Uterus (tissue), 4 donors: ENCODE data around the gene RASL12. TPM values are rescaled to one million over a fixed set of nuclear protein-coding genes. Genes with fewer than 3 reads are reported as not detected.

Source experiments
- DNase-seq, 2 donors: peaks; one replicate each; pipeline ENCODE4 v3.0.0-alpha.2; 2019 to 2020
- H3K27ac ChIP-seq, 2 donors: fragments of 200-600 bp; sonication (generic); 1 replicate in 1 of 2; 2 replicates in 1 of 2; pipeline ENCODE4 v1.5.1; 2016 to 2018
- H3K27me3 ChIP-seq, 2 donors: fragments of 200-600 bp; sonication (generic); one replicate each; pipeline ENCODE4 v1.5.1; 2018 to 2019; ENCODE audit warnings: control low read depth in 1 of 2
- H3K36me3 ChIP-seq, 2 donors: fragments of 200-600 bp; sonication (generic); one replicate each; pipeline ENCODE4 v1.5.1; 2019; ENCODE audit warnings: control low read depth in 1 of 2
- H3K4me1 ChIP-seq, 2 donors: fragments of 200-600 bp; sonication (generic); one replicate each; pipeline ENCODE4 v1.5.1; 2018 to 2019; ENCODE audit warnings: control low read depth in 1 of 2
- H3K4me3 ChIP-seq, 2 donors: fragments of 200-600 bp; sonication (generic); 1 replicate in 1 of 2; 2 replicates in 1 of 2; pipeline ENCODE4 v1.5.1; 2018 to 2019; ENCODE audit warnings: mild to moderate bottlenecking in 1 of 2
- H3K9me3 ChIP-seq, 2 donors: fragments of 200-600 bp; sonication (generic); one replicate each; pipeline ENCODE4 v1.5.1; 2019; ENCODE audit warnings: control low read depth in 1 of 2
- POLR2A ChIP-seq, 2 donors: fragments of 450-650 bp; IDR thresholded peaks; one replicate each; pipeline ENCODE4 v1.6.1; 2016; ENCODE audit warnings: antibody characterized with exemption in 2 of 2, mild to moderate bottlenecking in 1 of 2, moderate library complexity in 1 of 2
- intact Hi-C: fragments of 100-400 bp; cut with DNase I; formaldehyde crosslinking; loops from one replicate; pipeline ENCODE4 v1.15.1; 2023; ENCODE audit warnings: low total_unique reads
- total RNA-seq, 4 donors: library from RNA; depleted of rRNA in 3 of 4; stranded (reverse); fragments of >200 nt in 3 of 4; gene quantifications; one replicate each; pipeline versions ENCODE4 v1.1.0 to v1.2.4, GENCODE V29; 2014 to 2023
- TF ChIP-seq, protein P1 (sequence below), 4 experiments: fragments of 200-600 bp in 2 of 4; fragments of 450-650 bp in 2 of 4; sonication (generic) in 2 of 4; IDR thresholded peaks; one replicate each; pipeline ENCODE4 v1.5.1; 2016 to 2019; ENCODE audit warnings: antibody characterized with exemption in 4 of 4, mild to moderate bottlenecking in 2 of 4, moderate library complexity in 1 of 4
- donor health status: DM: yes; HTN: yes; CAD: no.

The RASL12 gene
- total RNA-seq, 4 donors from 2014 or later: 65.3 to 116 (median 76.6) TPM

DNA sequence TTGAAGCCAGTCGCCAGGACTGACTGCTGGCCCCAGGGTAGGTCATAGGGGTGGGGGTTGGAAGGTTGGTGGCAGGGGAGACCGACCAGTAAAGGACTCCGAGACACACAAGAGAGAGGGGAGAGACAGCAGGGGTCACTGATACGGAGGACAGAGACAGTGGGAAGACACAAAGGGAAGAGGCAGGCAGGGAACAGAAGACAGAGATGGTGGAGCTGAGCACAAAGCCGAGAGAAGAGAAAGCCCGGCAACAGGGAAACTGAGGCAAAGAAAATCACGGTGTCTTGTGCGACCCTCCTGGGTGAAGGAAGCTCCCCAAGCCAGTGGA, 510 bp downstream of the RASL12 start:
- TF ChIP-seq, protein P1, sequence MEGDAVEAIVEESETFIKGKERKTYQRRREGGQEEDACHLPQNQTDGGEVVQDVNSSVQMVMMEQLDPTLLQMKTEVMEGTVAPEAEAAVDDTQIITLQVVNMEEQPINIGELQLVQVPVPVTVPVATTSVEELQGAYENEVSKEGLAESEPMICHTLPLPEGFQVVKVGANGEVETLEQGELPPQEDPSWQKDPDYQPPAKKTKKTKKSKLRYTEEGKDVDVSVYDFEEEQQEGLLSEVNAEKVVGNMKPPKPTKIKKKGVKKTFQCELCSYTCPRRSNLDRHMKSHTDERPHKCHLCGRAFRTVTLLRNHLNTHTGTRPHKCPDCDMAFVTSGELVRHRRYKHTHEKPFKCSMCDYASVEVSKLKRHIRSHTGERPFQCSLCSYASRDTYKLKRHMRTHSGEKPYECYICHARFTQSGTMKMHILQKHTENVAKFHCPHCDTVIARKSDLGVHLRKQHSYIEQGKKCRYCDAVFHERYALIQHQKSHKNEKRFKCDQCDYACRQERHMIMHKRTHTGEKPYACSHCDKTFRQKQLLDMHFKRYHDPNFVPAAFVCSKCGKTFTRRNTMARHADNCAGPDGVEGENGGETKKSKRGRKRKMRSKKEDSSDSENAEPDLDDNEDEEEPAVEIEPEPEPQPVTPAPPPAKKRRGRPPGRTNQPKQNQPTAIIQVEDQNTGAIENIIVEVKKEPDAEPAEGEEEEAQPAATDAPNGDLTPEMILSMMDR (IDR thresholded peaks at IDR 0.05): no peak
- TF ChIP-seq POLR2A (IDR thresholded peaks at IDR 0.05): no peak
- no peaks in the 10 kb centered on the region for H3K36me3 ChIP-seq
- H3K27ac ChIP-seq: peak overlapping the region; percentile 80 to 98
- H3K4me3 ChIP-seq: peak overlapping the region; percentile 43 to 58
- no peaks in the 10 kb centered on the region for H3K27me3 ChIP-seq
- no peaks in the 10 kb centered on the region for H3K9me3 ChIP-seq
- intact Hi-C loops: no loop called here
- peaks cover 16 to 27% of the 10 kb centered on the region in 2 donors for H3K4me1 ChIP-seq
- DNase-seq: no peak

DNA sequence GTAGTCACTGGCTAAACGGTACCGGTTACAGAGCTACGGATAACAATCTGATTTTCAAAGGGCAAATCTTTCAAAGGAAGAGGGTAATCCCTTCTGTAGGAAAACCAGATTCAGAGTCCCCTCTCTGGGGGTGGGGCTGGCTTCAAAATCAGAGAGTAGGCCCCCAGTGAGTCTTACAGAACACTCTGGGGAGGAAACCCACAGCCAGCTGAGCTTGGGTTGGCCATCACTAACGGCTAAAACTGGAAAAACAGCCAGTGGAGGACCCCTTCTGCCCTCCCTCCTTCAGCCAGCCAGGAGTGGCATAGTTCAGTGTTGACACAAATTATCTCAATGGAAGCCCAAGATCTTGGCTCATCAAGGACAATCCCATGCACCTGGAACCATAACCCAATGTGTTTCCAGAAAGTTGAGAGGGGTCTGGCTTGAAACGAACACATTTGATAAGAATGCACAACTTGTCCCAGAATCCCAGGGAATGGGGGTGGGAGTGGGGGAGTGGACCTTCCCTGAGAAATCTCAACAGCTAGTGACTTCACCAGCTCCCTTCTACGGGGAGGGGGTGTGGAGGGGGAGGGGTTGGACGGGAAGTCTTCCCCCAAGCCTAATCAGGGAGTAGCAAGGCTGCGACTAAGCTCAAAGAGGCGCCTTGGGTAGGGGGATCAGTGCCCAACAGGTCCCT, 1.0 kb downstream of the RASL12 start:
- DNase-seq: peak; percentile 85 to 91
- Histone ChIP-seq H3K27ac (peak overlapping the region; percentile 80 to 98), H3K9me3 (no peaks in the 10 kb centered on the region), H3K27me3 (no peaks in the 10 kb centered on the region), H3K4me3 (peak overlapping the region; percentile 43 to 58), H3K4me1 (peaks cover 13 to 22% of the 10 kb centered on the region in 2 donors), H3K36me3 (no peaks in the 10 kb centered on the region)
- TF ChIP-seq, protein P1 (IDR thresholded peaks at IDR 0.05): no peak
- peak in 1 of 2 donors; percentile 37 for TF ChIP-seq POLR2A (IDR thresholded peaks at IDR 0.05)
- intact Hi-C loops: no loop called here

DNA sequence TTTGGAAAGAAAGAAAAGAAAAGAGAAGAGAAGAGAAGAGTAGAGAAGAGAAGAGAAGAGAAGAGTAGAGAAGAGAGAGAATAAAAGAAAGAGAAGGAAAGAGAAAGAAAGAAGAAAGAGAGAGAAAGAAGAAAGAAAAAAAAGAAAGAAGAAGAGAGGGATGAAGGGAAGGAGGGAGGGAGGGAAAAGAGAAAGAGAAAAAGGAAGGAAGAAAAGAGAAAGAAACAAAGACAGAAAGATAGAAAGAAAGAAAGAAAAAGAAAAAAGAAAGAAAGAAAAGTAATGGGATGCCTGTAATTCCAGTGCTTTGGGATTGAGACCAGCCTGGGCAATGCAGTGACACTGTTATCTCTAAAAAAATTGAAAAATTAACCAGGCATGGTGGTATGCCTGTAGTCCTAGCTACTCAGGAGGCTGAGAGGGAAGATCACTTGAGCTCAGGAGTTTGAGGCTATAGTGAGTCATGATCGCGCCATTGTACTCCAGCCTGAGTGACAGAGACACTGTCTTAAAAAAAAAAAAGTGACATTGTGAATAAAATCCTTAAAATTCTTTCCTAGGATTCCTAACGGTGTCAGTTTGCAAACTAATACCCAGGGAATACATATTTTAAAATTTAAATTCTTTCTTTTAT, 1.7 kb downstream of the RASL12 start:
- Histone ChIP-seq H3K36me3 (no peaks in the 10 kb centered on the region), H3K27ac (peak overlapping the region; percentile 80 to 98), H3K4me1 (peaks cover 13 to 15% of the 10 kb centered on the region in 2 donors), H3K9me3 (no peaks in the 10 kb centered on the region), H3K27me3 (no peaks in the 10 kb centered on the region), H3K4me3 (peak overlapping the region; percentile 43 to 58)
- TF ChIP-seq, protein P1 (IDR thresholded peaks at IDR 0.05): no peak
- TF ChIP-seq POLR2A (IDR thresholded peaks at IDR 0.05): no peak
- no peak for DNase-seq
- intact Hi-C loops: no loop called here

DNA sequence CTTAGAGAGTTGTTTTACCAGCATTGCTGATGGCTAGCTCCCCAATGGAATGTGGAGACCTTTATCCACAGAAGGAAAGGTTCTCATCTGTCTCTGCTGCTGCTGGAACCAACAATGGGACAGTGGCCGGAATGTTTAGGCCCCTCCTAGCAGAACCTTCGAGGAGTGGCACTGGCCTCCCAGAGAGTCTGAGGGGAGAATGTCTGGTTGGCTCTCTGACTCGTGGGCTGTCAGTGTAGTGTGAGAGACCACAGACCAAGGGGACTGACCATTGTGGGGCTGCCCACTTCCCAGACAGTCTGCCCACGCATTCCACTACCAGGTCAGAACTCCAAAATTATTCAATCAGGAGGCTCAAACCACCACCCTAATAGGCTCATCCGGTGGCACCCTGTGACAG, 5.1 kb downstream of the RASL12 start:
- DNase-seq: no peak
- no peaks in the 10 kb centered on the region for H3K36me3 ChIP-seq
- TF ChIP-seq POLR2A (IDR thresholded peaks at IDR 0.05): no peak
- TF ChIP-seq, protein P1 (IDR thresholded peaks at IDR 0.05): no peak
- no peaks in the 10 kb centered on the region for H3K9me3 ChIP-seq
- H3K4me3 ChIP-seq: no peak overlapping the region
- peaks cover 0 to 9% of the 10 kb centered on the region in 2 donors for H3K4me1 ChIP-seq
- H3K27me3 ChIP-seq: no peaks in the 10 kb centered on the region
- intact Hi-C loops: no loop called here
- peak overlapping the region; percentile 80 to 98 for H3K27ac ChIP-seq

DNA sequence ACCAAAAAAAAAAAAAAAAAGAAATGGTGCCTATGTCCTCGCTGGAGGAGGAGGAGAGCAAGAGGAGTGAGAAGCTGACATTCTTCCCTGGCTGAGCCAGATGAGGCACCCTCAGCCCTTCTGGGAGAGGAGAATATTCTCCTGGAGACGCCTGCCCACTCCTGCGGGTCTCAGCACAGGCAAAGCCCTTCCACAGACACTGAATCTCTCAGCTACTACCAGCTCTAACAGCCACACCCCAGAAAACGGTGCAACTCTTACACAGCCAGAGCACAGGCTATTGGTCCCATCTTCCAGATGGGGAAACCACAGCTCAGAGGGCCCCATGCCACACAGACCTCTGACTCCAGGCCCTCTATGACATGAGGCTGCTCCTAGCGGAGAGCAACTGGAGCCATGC, 5.7 kb downstream of the RASL12 start:
- no peak for DNase-seq
- TF ChIP-seq, protein P1 (IDR thresholded peaks at IDR 0.05): no peak
- no peak for TF ChIP-seq POLR2A (IDR thresholded peaks at IDR 0.05)
- no peaks in the 10 kb centered on the region for H3K27me3 ChIP-seq
- intact Hi-C loops: no loop called here
- H3K4me3 ChIP-seq: no peak overlapping the region
- no peaks in the 10 kb centered on the region for H3K9me3 ChIP-seq
- H3K4me1 ChIP-seq: peaks cover 0 to 9% of the 10 kb centered on the region in 2 donors
- H3K27ac ChIP-seq: peak overlapping the region; percentile 80 to 98
- H3K36me3 ChIP-seq: no peaks in the 10 kb centered on the region
